Esophagus muscularis mucosa (tissue), 4 donors: ENCODE measurements around the gene TMEM132E. TPM values are rescaled to one million over a fixed set of nuclear protein-coding genes. Genes with fewer than 3 reads are reported as not detected.

Experiments
- DNase-seq: peaks from one replicate; pipeline ENCODE4 v3.0.0-alpha.2; 2017; ENCODE audit errors: extremely low spot score
- H3K27ac ChIP-seq, 4 donors: fragments of 200-600 bp; sonication (generic); replicated peaks in 1 of 4; 1 replicate in 3 of 4; 2 replicates in 1 of 4; pipeline ENCODE4 v1.5.1; 2016 to 2019; ENCODE audit warnings: mild to moderate bottlenecking in 1 of 4
- H3K27me3 ChIP-seq, 4 donors: fragments of 200-600 bp; sonication (generic); one replicate each; pipeline versions ENCODE4 v1.5.1 to v1.6.0; 2016 to 2019
- H3K36me3 ChIP-seq, 4 donors: fragments of 200-600 bp; sonication (generic); one replicate each; pipeline ENCODE4 v1.5.1; 2016 to 2019
- H3K4me1 ChIP-seq, 4 donors: fragments of 200-600 bp; sonication (generic); one replicate each; pipeline ENCODE4 v1.5.1; 2016 to 2019
- H3K4me3 ChIP-seq, 4 donors: fragments of 200-600 bp; sonication (generic); 1 replicate in 2 of 4; 2 replicates in 2 of 4; pipeline ENCODE4 v1.5.1; 2016 to 2019; ENCODE audit warnings: mild to moderate bottlenecking in 4 of 4, moderate library complexity in 1 of 4
- H3K9me3 ChIP-seq, 4 donors: fragments of 200-600 bp; sonication (generic); 1 replicate in 3 of 4; 2 replicates in 1 of 4; pipeline ENCODE4 v1.5.1; 2016 to 2019
- EP300 ChIP-seq: sonication (generic); formaldehyde crosslinking; IDR thresholded peaks from one replicate; pipeline ENCODE4 v1.6.1; 2017; ENCODE audit warnings: antibody characterized with exemption
- POLR2A ChIP-seq: fragments of 450-650 bp; IDR thresholded peaks from one replicate; pipeline ENCODE4 v1.6.1; 2017; ENCODE audit warnings: antibody characterized with exemption, moderate library complexity, mild to moderate bottlenecking, low read depth
- POLR2AphosphoS5 ChIP-seq, 2 donors: sonication (generic); formaldehyde crosslinking; IDR thresholded peaks; one replicate each; pipeline ENCODE4 v1.6.1; 2017; ENCODE audit warnings: antibody characterized with exemption in 2 of 2
- WGBS: methylation state at CpG from one replicate; pipeline ENCODE4 v1.1.5; 2018; 5-methylcytosine and 5-hydroxymethylcytosine counted together
- intact Hi-C: fragments of 100-400 bp; cut with DNase I; formaldehyde crosslinking; loops from one replicate; pipeline ENCODE4 v1.15.1; 2023
- total RNA-seq, 4 donors: library from RNA; depleted of rRNA; stranded (reverse); fragments of >200 nt; gene quantifications; one replicate each; pipeline versions ENCODE4 v1.1.0 to v1.2.1, GENCODE V29; 2016
- TF ChIP-seq, protein P1 (sequence below), 3 experiments: fragments of 200-600 bp in 2 of 3; fragments of 450-650 bp in 1 of 3; sonication (generic) in 2 of 3; IDR thresholded peaks; one replicate each; pipeline ENCODE4 v1.5.1; 2017 to 2019; ENCODE audit warnings: antibody characterized with exemption in 3 of 3, mild to moderate bottlenecking in 2 of 3, moderate library complexity in 1 of 3

Gene TMEM132E
- total RNA-seq, 4 donors from 2014 or later, result under 0.01 to 0.06 TPM; not detected in 2

DNA sequence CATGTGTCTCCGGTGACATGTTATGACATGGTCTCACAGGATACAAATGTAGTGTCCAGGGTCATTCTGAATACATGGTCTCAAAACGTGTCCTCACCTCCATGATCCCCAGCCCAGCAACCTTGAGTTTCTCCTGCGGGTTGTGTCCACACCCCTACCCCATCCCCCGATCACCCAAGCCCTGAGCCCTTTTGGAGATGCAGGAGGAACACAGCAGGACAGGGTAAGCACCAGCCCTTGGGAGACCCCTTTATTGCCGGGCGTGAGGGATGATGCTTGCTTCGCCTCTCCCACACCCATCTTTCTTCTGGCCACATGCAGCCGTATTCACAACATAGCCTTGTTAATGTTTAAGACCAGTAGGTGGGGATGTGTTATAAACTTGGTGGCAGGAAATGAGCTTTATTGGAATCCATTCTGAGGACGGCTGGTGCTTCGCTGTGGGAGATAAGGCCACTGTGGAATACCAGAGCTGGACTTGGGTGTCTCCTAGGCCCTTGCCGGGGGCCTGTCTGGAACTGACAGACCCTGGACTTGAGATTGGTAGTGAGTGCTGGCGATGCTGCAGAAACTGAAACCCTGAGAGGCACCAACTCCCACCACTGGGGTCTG, 5.5 kb downstream of the TMEM132E start:
- no peak for DNase-seq
- TF ChIP-seq, protein P1, sequence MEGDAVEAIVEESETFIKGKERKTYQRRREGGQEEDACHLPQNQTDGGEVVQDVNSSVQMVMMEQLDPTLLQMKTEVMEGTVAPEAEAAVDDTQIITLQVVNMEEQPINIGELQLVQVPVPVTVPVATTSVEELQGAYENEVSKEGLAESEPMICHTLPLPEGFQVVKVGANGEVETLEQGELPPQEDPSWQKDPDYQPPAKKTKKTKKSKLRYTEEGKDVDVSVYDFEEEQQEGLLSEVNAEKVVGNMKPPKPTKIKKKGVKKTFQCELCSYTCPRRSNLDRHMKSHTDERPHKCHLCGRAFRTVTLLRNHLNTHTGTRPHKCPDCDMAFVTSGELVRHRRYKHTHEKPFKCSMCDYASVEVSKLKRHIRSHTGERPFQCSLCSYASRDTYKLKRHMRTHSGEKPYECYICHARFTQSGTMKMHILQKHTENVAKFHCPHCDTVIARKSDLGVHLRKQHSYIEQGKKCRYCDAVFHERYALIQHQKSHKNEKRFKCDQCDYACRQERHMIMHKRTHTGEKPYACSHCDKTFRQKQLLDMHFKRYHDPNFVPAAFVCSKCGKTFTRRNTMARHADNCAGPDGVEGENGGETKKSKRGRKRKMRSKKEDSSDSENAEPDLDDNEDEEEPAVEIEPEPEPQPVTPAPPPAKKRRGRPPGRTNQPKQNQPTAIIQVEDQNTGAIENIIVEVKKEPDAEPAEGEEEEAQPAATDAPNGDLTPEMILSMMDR (IDR thresholded peaks at IDR 0.05), result no peak
- TF ChIP-seq POLR2A (no peak), EP300 (no peak), POLR2AphosphoS5 (IDR thresholded peaks at IDR 0.05) (no peak)
- WGBS, result 32% methylated on average over 11 of the region's 12 CpGs
- intact Hi-C loops, result no loop called here
- Histone ChIP-seq H3K9me3 (no peaks in the 10 kb centered on the region), H3K4me3 (no peak overlapping the region), H3K27me3 (peaks cover 0 to 87% (median 46%) of the 10 kb centered on the region in 4 donors), H3K4me1 (peaks cover 22 to 26% (median 23%) of the 10 kb centered on the region in 4 donors), H3K36me3 (no peaks in the 10 kb centered on the region), H3K27ac (no peak overlapping the region)

DNA sequence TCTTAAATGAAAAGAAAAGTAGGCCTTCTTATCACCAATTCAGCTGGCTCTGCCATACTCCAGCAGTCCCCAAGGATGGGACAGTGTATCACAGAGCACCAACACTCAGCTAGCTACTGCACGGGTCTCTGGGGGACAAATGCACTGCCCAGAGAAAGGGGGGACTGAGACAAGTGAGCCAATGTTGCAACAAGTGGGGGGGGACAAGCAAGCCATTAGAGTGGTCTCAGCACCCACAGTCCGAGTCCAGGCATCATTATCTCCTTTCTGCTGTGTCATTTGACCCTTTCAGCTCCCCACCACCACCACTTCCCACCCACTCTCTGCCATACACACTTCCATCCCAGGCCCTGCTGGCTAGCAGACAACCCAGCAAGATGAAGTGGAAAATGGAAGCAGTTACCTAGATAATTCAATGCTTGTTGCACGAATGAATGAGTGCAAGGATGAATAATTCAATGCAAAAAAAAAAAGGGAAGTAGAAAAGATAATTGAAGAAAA, 7.0 kb downstream of the TMEM132E start:
- intact Hi-C loops, result no loop called here
- Histone ChIP-seq H3K27me3 (peaks cover 0 to 84% (median 32%) of the 10 kb centered on the region in 4 donors), H3K4me3 (no peak overlapping the region), H3K27ac (no peak overlapping the region), H3K9me3 (no peaks in the 10 kb centered on the region), H3K36me3 (no peaks in the 10 kb centered on the region), H3K4me1 (peaks cover 8 to 11% (median 9%) of the 10 kb centered on the region in 4 donors)
- no peak for DNase-seq
- TF ChIP-seq POLR2A, result no peak
- no peak for TF ChIP-seq EP300
- no peak for TF ChIP-seq POLR2AphosphoS5 (IDR thresholded peaks at IDR 0.05)
- TF ChIP-seq, protein P1 (IDR thresholded peaks at IDR 0.05), result no peak
- WGBS, result 74% methylated on average over 3 of the region's 3 CpGs

DNA sequence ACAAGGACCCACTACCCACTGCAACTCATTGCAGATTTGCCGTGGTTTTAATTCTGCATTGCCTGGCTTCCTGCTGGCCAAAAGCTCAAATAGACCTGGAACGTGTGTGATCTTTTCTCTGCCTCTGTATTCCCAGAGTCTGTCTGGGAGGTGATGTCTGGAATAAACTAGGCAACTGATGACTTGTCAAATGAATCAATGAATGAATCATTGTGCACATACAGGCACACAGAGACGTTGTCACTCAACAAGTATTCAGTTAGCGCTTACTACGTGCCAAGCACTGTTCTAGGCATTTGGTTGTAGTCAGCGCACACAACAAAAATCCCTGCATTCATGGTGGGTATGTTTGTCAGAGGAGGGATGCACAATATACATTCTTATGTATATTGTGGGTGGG, 8.9 kb downstream of the TMEM132E start:
- Histone ChIP-seq H3K9me3 (no peaks in the 10 kb centered on the region), H3K4me3 (no peak overlapping the region), H3K27me3 (peaks cover 0 to 84% (median 17%) of the 10 kb centered on the region in 4 donors), H3K4me1 (no peaks in the 10 kb centered on the region), H3K36me3 (no peaks in the 10 kb centered on the region), H3K27ac (no peak overlapping the region)
- DNase-seq, result no peak
- WGBS, result 83% methylated on average over 6 of the region's 6 CpGs
- intact Hi-C loops, result no loop called here
- no peak for TF ChIP-seq POLR2A
- no peak for TF ChIP-seq EP300

DNA sequence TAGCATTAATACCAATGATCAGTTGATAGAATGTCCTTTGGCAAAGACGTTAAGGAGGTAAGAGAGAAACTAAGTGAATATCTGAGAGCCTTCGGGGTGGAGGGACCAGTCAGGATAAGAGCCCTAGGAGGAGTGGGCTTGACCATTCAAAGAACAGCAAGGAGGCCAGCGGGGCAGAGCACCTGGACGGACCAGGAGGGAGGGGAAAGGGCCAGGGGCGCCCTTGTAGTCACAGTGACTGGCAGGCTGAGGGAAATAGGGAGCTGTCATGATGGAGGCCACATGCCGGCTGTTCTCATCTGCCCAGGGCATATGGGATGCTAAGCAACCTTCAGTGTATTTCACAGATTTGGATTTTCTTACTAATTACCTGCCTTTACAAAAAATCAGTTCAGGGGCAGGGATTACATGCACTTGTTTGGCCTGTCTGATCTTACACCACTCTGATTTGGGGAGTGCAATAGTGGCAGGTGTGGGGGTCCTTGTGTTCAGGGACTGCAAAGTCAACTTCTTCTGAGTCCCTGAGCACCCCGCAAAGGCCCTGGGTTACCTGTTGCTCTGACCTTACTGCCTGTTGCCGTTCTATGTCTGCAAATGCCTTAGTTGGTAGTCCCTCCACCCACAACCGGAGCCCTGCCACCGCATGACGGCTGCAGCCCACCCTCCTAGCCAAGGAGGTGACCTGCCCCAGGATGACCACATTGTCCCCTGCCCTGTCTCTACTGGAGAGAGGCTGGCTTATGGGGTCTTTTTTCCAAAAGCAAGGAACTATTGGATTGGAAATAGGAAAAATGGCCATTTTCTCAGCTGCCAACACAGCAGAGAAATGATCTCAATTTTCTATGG, 10.0 kb downstream of the TMEM132E start:
- no peaks in the 10 kb centered on the region for H3K36me3 ChIP-seq
- WGBS, result 69% methylated on average over 8 of the region's 11 CpGs
- no peak for DNase-seq
- no peaks in the 10 kb centered on the region for H3K9me3 ChIP-seq
- H3K4me1 ChIP-seq, result no peaks in the 10 kb centered on the region
- H3K27me3 ChIP-seq, result peaks cover 0 to 84% (median 8%) of the 10 kb centered on the region in 4 donors
- H3K27ac ChIP-seq, result no peak overlapping the region
- H3K4me3 ChIP-seq, result no peak overlapping the region
- intact Hi-C loops, result no loop called here
- no peak for TF ChIP-seq POLR2AphosphoS5 (IDR thresholded peaks at IDR 0.05)
- no peak for TF ChIP-seq POLR2A
- TF ChIP-seq EP300, result no peak
- TF ChIP-seq, protein P1 (IDR thresholded peaks at IDR 0.05), result no peak

DNA sequence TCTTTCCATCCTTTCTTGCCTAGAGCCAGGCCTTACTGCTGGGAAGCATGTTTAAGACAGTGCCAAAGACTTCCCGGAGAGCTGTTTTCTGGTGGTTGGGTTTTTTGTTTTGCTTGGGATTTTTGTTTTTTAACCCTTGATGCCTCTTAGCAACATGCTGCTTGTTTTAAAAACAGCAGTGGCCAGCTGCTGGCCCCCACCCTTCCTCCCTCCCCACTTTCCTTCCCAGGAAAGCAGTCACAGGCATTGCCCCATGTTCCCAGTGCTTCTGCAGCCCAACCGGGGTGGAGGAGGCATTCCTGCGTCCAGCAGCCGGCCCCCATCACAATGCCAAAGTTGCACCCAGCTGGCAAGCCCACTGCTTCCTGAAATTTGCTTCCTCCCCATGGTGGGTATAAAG, 12.6 kb downstream of the TMEM132E start:
- Histone ChIP-seq H3K36me3 (no peaks in the 10 kb centered on the region), H3K4me3 (no peak overlapping the region), H3K27me3 (peaks cover 0 to 76% (median 3%) of the 10 kb centered on the region in 4 donors), H3K4me1 (no peaks in the 10 kb centered on the region), H3K27ac (no peak overlapping the region), H3K9me3 (no peaks in the 10 kb centered on the region)
- TF ChIP-seq POLR2AphosphoS5 (IDR thresholded peaks at IDR 0.05) (no peak), POLR2A (no peak), EP300 (no peak)
- TF ChIP-seq, protein P1 (IDR thresholded peaks at IDR 0.05), result no peak
- no peak for DNase-seq
- intact Hi-C loops, result no loop called here
- 57% methylated on average over 3 of the region's 4 CpGs for WGBS
